ENCODE results near the gene SNED1. TPM values are rescaled to one million over a fixed set of nuclear protein-coding genes. Genes with fewer than 3 reads are reported as not detected.

The SNED1 gene
- total and polyA plus RNA-seq, 2 donors, result 11.5 to 17.1 TPM

GRCh38 chr2:241034490-241035141, 36.2 kb downstream of the SNED1 start:
- Histone ChIP-seq H3K36me3 (ENCODE audit: insufficient read depth) (no peaks in the 10 kb centered on the region), H3K4me1 (ENCODE audit: insufficient read depth) (no peaks in the 10 kb centered on the region), H3K4me3 (ENCODE audit: low read depth, low read length) (no peak overlapping the region), H3K27ac (ENCODE audit: low read depth) (no peak overlapping the region)
- DNase-seq (ENCODE audit: extremely low spot score), result no peak
- WGBS, result 91% methylated on average over 22 of the region's 22 CpGs

- no peak overlapping the region for H3K4me3 ChIP-seq (ENCODE audit: low read depth, low read length)
- H3K4me1 ChIP-seq (ENCODE audit: insufficient read depth), result no peaks in the 10 kb centered on the region
- H3K27ac ChIP-seq (ENCODE audit: low read depth), result no peak overlapping the region
- DNase-seq (ENCODE audit: extremely low spot score), result no peak
- 30% methylated on average over 31 of the region's 31 CpGs for WGBS
- no peaks in the 10 kb centered on the region for H3K36me3 ChIP-seq (ENCODE audit: insufficient read depth)
Measured at GRCh38 chr2:241035142-241035817, 36.9 kb downstream of the SNED1 start.

GRCh38 chr2:241035818-241036396, 37.5 kb downstream of the SNED1 start:
- Histone ChIP-seq H3K36me3 (ENCODE audit: insufficient read depth) (no peaks in the 10 kb centered on the region), H3K4me3 (ENCODE audit: low read depth, low read length) (peak overlapping the region; percentile 14), H3K27ac (ENCODE audit: low read depth) (no peak overlapping the region), H3K4me1 (ENCODE audit: insufficient read depth) (no peaks in the 10 kb centered on the region)
- 12% methylated on average over 39 of the region's 39 CpGs for WGBS
- DNase-seq (ENCODE audit: extremely low spot score), result no peak

- Histone ChIP-seq H3K4me1 (ENCODE audit: insufficient read depth) (no peaks in the 10 kb centered on the region), H3K4me3 (ENCODE audit: low read depth, low read length) (peak overlapping the region; percentile 14), H3K36me3 (ENCODE audit: insufficient read depth) (no peaks in the 10 kb centered on the region), H3K27ac (ENCODE audit: low read depth) (no peak overlapping the region)
- no peak for DNase-seq (ENCODE audit: extremely low spot score)
- 24% methylated on average over 36 of the region's 36 CpGs for WGBS
Measured at GRCh38 chr2:241036397-241036963, 38.1 kb downstream of the SNED1 start.

- Histone ChIP-seq H3K4me1 (ENCODE audit: insufficient read depth) (no peaks in the 10 kb centered on the region), H3K27ac (ENCODE audit: low read depth) (no peak overlapping the region), H3K4me3 (ENCODE audit: low read depth, low read length) (no peak overlapping the region), H3K36me3 (ENCODE audit: insufficient read depth) (no peaks in the 10 kb centered on the region)
- WGBS, result 63% methylated on average over 18 of the region's 18 CpGs
- DNase-seq (ENCODE audit: extremely low spot score), result no peak
Measured at GRCh38 chr2:241036964-241037421, 38.6 kb downstream of the SNED1 start.

GRCh38 chr2:241037498-241037897, 39.1 kb downstream of the SNED1 start:
- WGBS, result 91% methylated on average over 9 of the region's 9 CpGs
- Histone ChIP-seq H3K36me3 (ENCODE audit: insufficient read depth) (no peaks in the 10 kb centered on the region), H3K4me1 (ENCODE audit: insufficient read depth) (no peaks in the 10 kb centered on the region)

GRCh38 chr2:241038374-241039180, 40.2 kb downstream of the SNED1 start:
- WGBS, result 87% methylated on average over 20 of the region's 20 CpGs
- H3K4me3 ChIP-seq (ENCODE audit: low read depth, low read length), result no peak overlapping the region
- no peak for DNase-seq (ENCODE audit: extremely low spot score)
- no peaks in the 10 kb centered on the region for H3K4me1 ChIP-seq (ENCODE audit: insufficient read depth)
- no peak overlapping the region for H3K27ac ChIP-seq (ENCODE audit: low read depth)
- no peaks in the 10 kb centered on the region for H3K36me3 ChIP-seq (ENCODE audit: insufficient read depth)

More at GRCh38 chr2:241037498-241037897, 39.1 kb downstream of the SNED1 start:
- Histone ChIP-seq H3K27ac (ENCODE audit: low read depth) (no peak overlapping the region), H3K4me3 (ENCODE audit: low read depth, low read length) (no peak overlapping the region)
- DNase-seq (ENCODE audit: extremely low spot score), result no peak

GRCh38 chr2:241039416-241039815, 41.0 kb downstream of the SNED1 start:
- Histone ChIP-seq H3K27ac (ENCODE audit: low read depth) (no peak overlapping the region), H3K4me1 (ENCODE audit: insufficient read depth) (no peaks in the 10 kb centered on the region), H3K36me3 (ENCODE audit: insufficient read depth) (no peaks in the 10 kb centered on the region), H3K4me3 (ENCODE audit: low read depth, low read length) (no peak overlapping the region)
- DNase-seq (ENCODE audit: extremely low spot score), result no peak
- 96% methylated on average over 4 of the region's 4 CpGs for WGBS

GRCh38 chr2:241040081-241040803, 41.8 kb downstream of the SNED1 start:
- WGBS, result 92% methylated on average over 13 of the region's 13 CpGs
- no peak for DNase-seq (ENCODE audit: extremely low spot score)
- Histone ChIP-seq H3K4me1 (ENCODE audit: insufficient read depth) (no peaks in the 10 kb centered on the region), H3K36me3 (ENCODE audit: insufficient read depth) (no peaks in the 10 kb centered on the region), H3K27ac (ENCODE audit: low read depth) (no peak overlapping the region), H3K4me3 (ENCODE audit: low read depth, low read length) (no peak overlapping the region)

GRCh38 chr2:241041589-241042158, 43.3 kb downstream of the SNED1 start:
- 67% methylated on average over 5 of the region's 5 CpGs for WGBS
- Histone ChIP-seq H3K4me3 (ENCODE audit: low read depth, low read length) (no peak overlapping the region), H3K36me3 (ENCODE audit: insufficient read depth) (no peaks in the 10 kb centered on the region), H3K4me1 (ENCODE audit: insufficient read depth) (no peaks in the 10 kb centered on the region), H3K27ac (ENCODE audit: low read depth) (no peak overlapping the region)
- no peak for DNase-seq (ENCODE audit: extremely low spot score)

GRCh38 chr2:241043581-241043980, 45.2 kb downstream of the SNED1 start:
- Histone ChIP-seq H3K36me3 (ENCODE audit: insufficient read depth) (no peaks in the 10 kb centered on the region), H3K4me1 (ENCODE audit: insufficient read depth) (no peaks in the 10 kb centered on the region), H3K4me3 (ENCODE audit: low read depth, low read length) (no peak overlapping the region), H3K27ac (ENCODE audit: low read depth) (no peak overlapping the region)
- DNase-seq (ENCODE audit: extremely low spot score), result no peak

- H3K4me3 ChIP-seq (ENCODE audit: low read depth, low read length), result no peak overlapping the region
- WGBS, result 69% methylated on average over 6 of the region's 6 CpGs
- H3K4me1 ChIP-seq (ENCODE audit: insufficient read depth), result no peaks in the 10 kb centered on the region
- H3K36me3 ChIP-seq (ENCODE audit: insufficient read depth), result no peaks in the 10 kb centered on the region
- no peak overlapping the region for H3K27ac ChIP-seq (ENCODE audit: low read depth)
- DNase-seq (ENCODE audit: extremely low spot score), result no peak
Measured at GRCh38 chr2:241047253-241048010, 49.0 kb downstream of the SNED1 start.
